ENCODE measurements around the gene CCDC57. TPM values are rescaled to one million over a fixed set of nuclear protein-coding genes. Genes with fewer than 3 reads are reported as not detected.
A peak's percentile ranks its signal among the peaks of the same experiment; 100 is the strongest.

The CCDC57 gene
- total and polyA plus RNA-seq, 2 of the 4 experiments (the other 2 are of a cell fraction) = 7.3 to 31.3 TPM

GRCh38 chr17:82107341-82107860 lies 105.2 kb downstream of the CCDC57 start:
- H2BK120ac ChIP-seq (ENCODE audit: low read depth, low read length) = no peak overlapping the region
- dilution Hi-C loops (cut with HindIII; ENCODE audit: low sequenced_read_pairs, unreplicated experiment) = no loop called here

More at GRCh38 chr17:82107341-82107860, 105.2 kb downstream of the CCDC57 start:
- DNase-seq (no peak), ATAC-seq (ENCODE audit: low read depth) (no peak)
- H3K27me3 ChIP-seq (ENCODE audit: control insufficient read depth, insufficient read depth, low read length) = no peaks in the 10 kb centered on the region
- H3K56ac ChIP-seq (ENCODE audit: extremely low read depth, insufficient read depth, low read length) = no peak overlapping the region
- no peak overlapping the region for H3K4me2 ChIP-seq (ENCODE audit: low read depth, low read length)
- CTCF ChIA-PET = no interaction called here
- in situ Hi-C loops (cut with MboI; ENCODE audit: low sequenced_read_pairs) (no loop called here), intact Hi-C loops (cut with micrococcal nuclease) (no loop called here)
- H4K8ac ChIP-seq (ENCODE audit: low read depth in 2 of 2, low read length in 2 of 2) = no peak overlapping the region
- BruUV-seq (replicated peaks) = no TSS peak
- no peak overlapping the region for H3K9ac ChIP-seq (ENCODE audit: low read depth, low read length)
- H4K20me1 ChIP-seq (ENCODE audit: insufficient read depth, low read length) = no peaks in the 10 kb centered on the region
- peaks cover 5% of the 10 kb centered on the region for H3K36me3 ChIP-seq (ENCODE audit: control insufficient read depth, insufficient read depth, low read length)
- H2AK5ac ChIP-seq (ENCODE audit: low read depth, low read length) = no peak overlapping the region
- H3K4ac ChIP-seq (ENCODE audit: low read depth, low read length) = no peak overlapping the region
- H2AK9ac ChIP-seq (replicated peaks; ENCODE audit: low read depth, low read length, poor library complexity) = no peak overlapping the region
- 96% methylated on average over 14 of the region's 24 CpGs; no CpG with 5 or more reads in 1 of the 2 experiments for WGBS, 2 experiments (ENCODE audit: extremely low coverage in 2 of 2, insufficient read length in 1 of 2)
- H3K18ac ChIP-seq (ENCODE audit: low read depth, low read length) = no peak overlapping the region
- no peaks in the 10 kb centered on the region for H3K9me1 ChIP-seq (ENCODE audit: insufficient read depth, low read length)
- no peak overlapping the region for H2BK20ac ChIP-seq (ENCODE audit: low read depth, low read length)
- H2BK15ac ChIP-seq (ENCODE audit: low read depth, low read length) = no peak overlapping the region
- H3K14ac ChIP-seq (replicated peaks; ENCODE audit: low read depth, low read length) = no peak overlapping the region
- no peaks in the 10 kb centered on the region for H3K79me1 ChIP-seq (ENCODE audit: low read depth in 1 of 2, low read length in 2 of 2)
- no peak overlapping the region for H4K91ac ChIP-seq (ENCODE audit: insufficient read depth, low read depth, low read length)
- H3K27ac ChIP-seq (ENCODE audit: insufficient read depth, low read length) = no peak overlapping the region
- POLR2A ChIA-PET (ENCODE audit: unreplicated experiment) = no interaction called here
- no peak overlapping the region for H4K5ac ChIP-seq (ENCODE audit: low read depth, low read length)
- no peak for TF ChIP-seq CHD1 (IDR thresholded peaks at IDR 0.05; ENCODE audit: low read depth, low read length)
- TF ChIP-seq BHLHE40 (IDR thresholded peaks at IDR 0.05; ENCODE audit: low read depth, low read length) = no peak
- TF ChIP-seq NFE2L2 (IDR thresholded peaks at IDR 0.05; ENCODE audit: low read depth, low read length) = no peak
- no peak for TF ChIP-seq POLR2A (IDR thresholded peaks at IDR 0.05; ENCODE audit: low read depth, low read length)
- peak; percentile 22; the same call in 1 of the 2 replicates for TF ChIP-seq CTCF (conservative IDR thresholded peaks at IDR 0.05; ENCODE audit: low read depth, low read length)
- H3K4me1 ChIP-seq (ENCODE audit: control insufficient read depth, insufficient read depth, low read length) = peaks cover 12% of the 10 kb centered on the region
- no peaks in the 10 kb centered on the region for H3K9me3 ChIP-seq (ENCODE audit: control insufficient read depth, insufficient read depth, low read length)
- no peak overlapping the region for H3K23ac ChIP-seq (ENCODE audit: low read depth, low read length)
- H3K4me3 ChIP-seq (ENCODE audit: insufficient read depth, low read depth, low read length) = no peak overlapping the region
- H2AFZ ChIP-seq (replicated peaks; ENCODE audit: low read length, poor library complexity) = no peak overlapping the region
- no peak overlapping the region for H2BK5ac ChIP-seq (ENCODE audit: low read depth, low read length, poor library complexity, severe bottlenecking)

Data from IMR-90 (cell line).